GM12872 (cell line): ENCODE results near the gene TMEM259.

Experiments used
- CTCF ChIP-seq: IDR thresholded peaks from 3 replicates; pipeline ENCODE4 v1.5.1; 2011; ENCODE audit warnings: low read depth, mild to moderate bottlenecking, low read length, moderate library complexity; ENCODE audit not compliant: insufficient read depth

Gene TMEM259

GRCh38 chr19:974564-975257, 46.2 kb downstream of the TMEM259 start:
- no peak for TF ChIP-seq CTCF

DNA sequence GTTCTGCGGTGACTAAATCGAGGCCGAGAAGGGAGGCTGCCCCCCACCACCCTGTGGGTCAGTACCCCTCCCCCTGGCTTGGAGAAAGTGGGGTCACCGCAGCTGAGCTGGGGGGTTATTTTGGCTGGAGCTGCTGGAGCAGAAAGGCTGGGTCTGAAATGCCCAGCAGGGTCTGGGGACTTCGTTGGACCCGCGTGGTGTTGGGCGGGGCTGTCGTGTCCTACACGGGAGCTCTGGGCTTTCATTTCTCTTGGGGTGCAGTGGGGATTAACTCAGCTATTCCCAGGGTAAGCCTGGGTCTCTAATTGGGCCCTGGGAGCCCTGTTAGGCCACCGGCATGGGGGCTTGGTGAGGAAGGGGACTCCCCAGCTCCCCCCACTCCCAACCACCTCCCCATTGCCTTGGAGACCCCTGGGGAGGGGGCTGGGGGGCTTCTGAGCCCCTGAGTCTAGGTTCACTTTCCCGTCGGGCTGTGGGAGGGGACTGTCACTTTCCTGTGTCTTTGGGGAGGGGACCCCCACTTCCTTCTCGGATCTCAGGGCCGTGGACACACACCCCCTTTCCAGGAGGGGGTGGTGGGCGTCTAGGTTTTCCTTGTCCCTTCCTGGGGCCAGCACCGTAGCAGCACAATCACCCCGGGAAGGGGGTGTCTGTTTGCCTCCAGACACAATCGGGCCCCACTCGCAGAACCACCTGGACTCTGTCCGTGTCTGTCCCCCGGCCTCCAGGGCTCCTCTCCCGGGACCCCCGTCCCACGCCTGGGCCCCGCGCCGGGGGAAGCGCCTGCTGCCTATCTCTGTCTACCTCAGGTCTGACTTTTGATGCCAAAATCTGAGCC, 47.0 kb downstream of the TMEM259 start:
- TF ChIP-seq CTCF, result no peak

DNA sequence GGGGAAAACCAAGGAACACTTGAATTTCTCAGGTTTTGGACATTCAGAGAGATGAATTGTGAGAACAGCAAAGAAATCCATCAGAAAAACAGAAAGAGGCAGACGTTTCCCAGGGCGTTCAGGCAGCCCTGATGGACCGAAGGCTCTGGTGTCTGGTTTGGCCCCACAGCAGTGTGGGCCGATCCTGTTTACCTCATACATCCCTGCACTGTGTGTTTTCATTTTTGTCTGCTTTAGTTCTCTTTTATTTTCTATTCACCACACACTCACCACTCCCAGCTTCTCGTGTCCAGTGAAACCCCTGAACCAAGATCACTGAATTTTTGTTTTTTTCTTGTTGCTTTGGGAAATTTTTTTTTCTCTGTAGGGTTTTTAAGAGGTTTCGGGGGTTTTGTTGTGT, 48.6 kb downstream of the TMEM259 start:
- no peak for TF ChIP-seq CTCF

GRCh38 chr19:971795-972194, 49.1 kb downstream of the TMEM259 start:
- TF ChIP-seq CTCF, result no peak

DNA sequence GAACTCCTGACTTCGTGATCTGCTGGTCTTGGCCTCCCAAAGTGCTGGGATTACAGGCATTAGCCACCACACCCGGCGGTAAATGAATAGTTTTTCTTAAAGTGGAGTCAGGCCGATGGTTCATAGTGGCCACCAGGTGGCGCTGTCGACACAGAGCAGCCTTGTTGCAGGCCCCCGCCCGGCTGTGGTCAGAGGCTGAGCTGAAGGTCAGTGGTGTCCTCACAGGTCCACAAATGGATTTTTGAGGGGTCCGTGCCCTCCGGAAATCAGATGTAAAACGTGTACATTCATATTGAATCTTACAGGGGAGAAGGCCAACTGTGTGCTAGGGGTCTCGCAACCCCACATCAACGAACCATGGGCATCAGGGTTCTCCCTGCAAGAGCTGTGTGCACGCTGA, 50.2 kb downstream of the TMEM259 start:
- TF ChIP-seq CTCF, result peak; percentile 62

- TF ChIP-seq CTCF, result no peak
These were observed 54.3 kb downstream of the TMEM259 start for GRCh38 chr19:966485-967088.
